GM19395 (cell line): ENCODE data around the gene FPR1.
A peak's percentile ranks its signal among the peaks of the same experiment; 100 is the strongest.

Experiments
- ATAC-seq: cut with Tn5 transposase; IDR thresholded peaks from one replicate; pipeline ENCODE4 v1.9.1; 2021; ENCODE audit warnings: mild to moderate bottlenecking, moderate library complexity; ENCODE audit not compliant: unreplicated experiment

Gene FPR1

GRCh38 chr19:51708811-51709210 lies 42.9 kb downstream of the FPR1 start:
- no peak for ATAC-seq

GRCh38 chr19:51706885-51707284 lies 44.8 kb downstream of the FPR1 start:
- ATAC-seq = no peak

DNA sequence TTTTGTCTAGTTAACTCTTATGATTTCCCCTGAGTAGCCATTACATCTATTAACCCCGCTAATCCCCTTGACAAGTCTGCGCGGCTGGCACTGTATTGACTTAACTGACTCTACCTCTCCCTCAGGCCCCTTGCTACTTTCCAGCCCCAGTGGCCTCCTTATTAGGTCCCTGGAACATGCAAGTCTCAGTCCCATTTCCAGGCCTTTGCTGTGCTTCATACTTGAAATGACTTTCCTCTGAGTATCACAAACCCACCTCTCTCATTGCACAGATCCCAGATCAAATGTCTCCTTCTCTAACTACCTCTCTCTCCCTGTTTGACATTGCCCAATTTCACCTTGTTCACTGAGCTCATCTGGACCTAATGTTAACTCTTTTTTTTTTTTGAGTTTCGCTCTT lies 45.4 kb downstream of the FPR1 start:
- no peak for ATAC-seq

DNA sequence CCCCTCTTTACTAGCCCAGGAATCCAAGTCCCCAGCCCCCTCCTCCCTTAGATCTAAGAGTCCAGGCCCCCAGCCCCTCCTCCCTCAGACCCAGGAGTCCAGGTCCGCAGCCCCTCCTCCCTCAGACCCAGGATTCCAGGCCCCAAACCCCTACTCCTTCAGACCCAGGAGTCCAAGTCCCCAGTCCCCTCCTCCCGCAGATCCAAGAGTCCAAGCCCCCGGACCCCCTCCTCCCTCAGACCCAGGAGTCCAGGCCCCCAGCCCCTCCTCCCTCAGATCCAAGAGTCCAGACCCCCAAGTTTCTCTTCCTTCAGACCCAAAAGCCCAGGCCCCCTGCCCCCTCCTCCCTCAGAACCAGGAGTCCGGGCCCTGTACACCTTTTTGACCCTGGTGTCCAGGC lies 47.1 kb downstream of the FPR1 start:
- no peak for ATAC-seq

DNA sequence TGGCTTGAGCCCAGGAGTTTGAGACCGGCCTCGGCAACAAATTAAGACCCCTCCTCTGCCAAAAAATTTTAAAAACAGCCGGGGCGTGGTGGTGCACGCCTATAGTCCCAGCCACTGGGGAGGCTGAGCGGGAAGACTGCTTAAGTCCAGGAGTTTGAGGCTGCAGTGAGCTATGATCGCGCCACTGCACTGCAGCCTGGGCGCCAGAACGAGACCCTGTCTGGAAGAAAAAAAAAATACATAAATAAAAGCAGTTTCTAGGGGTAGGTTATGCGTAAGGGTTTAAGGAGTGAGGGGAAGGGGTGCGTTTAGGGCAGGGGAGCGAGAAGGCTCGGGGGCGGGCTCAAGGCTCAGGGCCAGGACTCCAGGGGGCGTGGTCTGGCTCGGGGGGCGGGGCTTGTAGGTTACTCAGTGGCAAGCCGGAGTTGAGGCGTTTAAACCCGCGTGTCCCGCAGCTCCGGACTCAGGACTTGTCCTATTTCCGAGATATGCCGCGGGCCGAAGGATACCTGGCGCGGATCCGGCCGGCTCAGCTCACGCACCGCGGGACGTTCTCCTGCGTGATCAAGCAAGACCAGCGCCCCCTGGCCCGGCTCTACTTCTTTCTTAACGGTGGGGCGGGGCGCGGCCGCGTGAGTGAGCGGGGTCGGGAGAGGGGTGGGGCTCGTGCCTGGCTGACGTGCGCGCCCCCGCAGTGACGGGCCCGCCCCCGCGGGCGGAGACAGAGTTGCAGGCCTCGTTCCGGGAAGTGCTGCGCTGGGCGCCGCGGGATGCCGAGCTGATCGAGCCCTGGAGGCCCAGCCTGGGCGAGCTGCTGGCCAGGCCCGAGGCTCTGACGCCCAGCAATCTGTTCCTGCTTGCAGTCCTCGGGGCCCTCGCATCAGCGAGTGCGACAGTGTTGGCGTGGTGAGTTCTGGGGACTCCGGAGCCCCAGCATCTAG lies 47.8 kb downstream of the FPR1 start:
- ATAC-seq = peak; percentile 89

DNA sequence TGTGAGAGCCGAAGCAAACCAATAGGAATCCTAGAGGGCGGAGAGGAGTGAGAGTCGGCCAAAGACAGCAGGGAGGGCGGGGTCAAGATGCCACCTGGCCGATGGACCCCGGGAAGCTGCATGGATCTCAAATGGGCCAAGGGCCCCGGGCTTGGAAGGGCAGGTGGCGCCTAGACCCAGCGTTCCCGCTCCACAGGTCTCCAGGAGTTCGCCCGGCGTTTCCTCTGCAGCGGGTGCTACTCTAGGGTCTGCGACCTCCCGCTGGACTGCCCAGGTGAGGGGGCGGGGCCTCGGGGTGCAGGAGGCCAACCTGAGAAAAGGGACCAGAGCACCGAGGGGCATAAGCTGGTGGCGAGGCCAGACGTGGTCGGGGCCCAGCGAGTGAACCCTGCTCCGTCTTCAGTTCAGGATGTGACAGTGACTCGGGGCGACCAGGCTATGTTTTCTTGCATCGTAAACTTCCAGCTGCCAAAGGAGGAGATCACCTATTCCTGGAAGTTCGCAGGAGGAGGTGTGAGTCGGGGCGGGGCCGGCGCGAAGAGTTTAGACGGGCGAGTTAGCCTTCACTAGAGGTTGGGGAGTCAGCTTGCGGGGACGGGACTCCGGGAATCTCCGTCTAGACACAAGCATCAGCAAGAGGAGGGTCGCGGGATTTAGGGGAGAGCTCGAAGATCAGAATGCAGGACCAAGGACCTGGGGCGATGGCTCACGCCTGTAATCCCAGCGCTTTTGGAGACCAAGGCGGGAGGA lies 48.7 kb downstream of the FPR1 start:
- ATAC-seq = no peak

GRCh38 chr19:51702103-51702824 lies 49.4 kb downstream of the FPR1 start:
- ATAC-seq = no peak

DNA sequence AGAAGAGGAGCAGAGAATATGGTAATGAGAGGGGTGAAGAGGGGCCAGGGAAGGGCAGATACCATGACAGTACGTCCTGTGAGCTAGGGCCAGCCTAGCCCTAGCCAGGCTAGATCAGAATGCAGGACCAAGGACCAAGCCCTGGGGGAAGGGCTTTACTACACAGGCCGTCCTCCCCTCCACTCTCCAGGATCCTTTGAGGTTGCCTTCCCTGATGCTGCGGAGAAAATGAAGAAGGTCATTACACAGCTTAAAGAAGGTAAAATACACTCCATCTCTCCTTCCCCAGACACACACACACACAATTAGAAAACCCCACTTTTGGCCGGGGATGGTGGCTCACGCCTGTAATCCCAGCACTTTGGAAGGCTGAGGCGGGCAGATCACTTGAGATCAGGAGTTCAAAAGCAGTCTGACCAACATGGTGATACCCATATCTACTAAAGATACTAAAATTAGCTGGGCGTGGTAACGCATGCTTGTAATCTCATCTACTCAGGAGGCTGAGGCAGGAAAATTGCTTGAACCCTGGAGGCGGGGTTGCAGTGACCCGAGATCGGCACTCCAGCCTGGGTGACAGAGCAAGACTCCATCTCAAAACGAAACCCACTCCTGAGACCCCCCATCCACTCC lies 50.1 kb downstream of the FPR1 start:
- no peak for ATAC-seq

GRCh38 chr19:51699170-51699569 lies 52.5 kb downstream of the FPR1 start:
- ATAC-seq = no peak

GRCh38 chr19:51698296-51698695 lies 53.4 kb downstream of the FPR1 start:
- no peak for ATAC-seq

- ATAC-seq = no peak
These were observed 54.4 kb downstream of the FPR1 start for GRCh38 chr19:51697169-51697776.

- no peak for ATAC-seq
These were observed 55.1 kb downstream of the FPR1 start for GRCh38 chr19:51696606-51697005.
